WTC11 (cell line): ENCODE results near the gene SLAMF1. TPM values are rescaled to one million over a fixed set of nuclear protein-coding genes. Genes with fewer than 3 reads are reported as not detected.
"Not testable (repeated sequence)": the region's sequence is repeated elsewhere in the genome, so short reads cannot be mapped to it uniquely, and the experiment has no call there.

Experiments
- ATAC-seq: fragments of 200-7000 bp; cut with Tn5 transposase; 2 replicates; pipeline ENCODE4 v1.10.0; 2021; ENCODE audit warnings: mild to moderate bottlenecking, moderate library complexity
- CTCF ChIA-PET: fragments of 300-600 bp; sonication (Branson Sonifier 250); formaldehyde crosslinking; loops from one replicate; lab custom pipeline; 2021; ENCODE audit warnings: antibody characterized with exemption; lab: Charles Lee
- POLR2A ChIA-PET: fragments of 350-600 bp; sonication (Branson Sonifier 250); formaldehyde crosslinking; loops from one replicate; lab custom pipeline; 2021; ENCODE audit warnings: antibody characterized with exemption; lab: Charles Lee
- DNase-seq: peaks from one replicate; pipeline ENCODE4 v3.0.0; 2021; ENCODE audit warnings: low spot score
- H3K27ac Mint-ChIP-seq: 2 replicates; pipeline ENCODE4 v1.8.0; 2021; ENCODE audit warnings: mixed read lengths
- H3K27me3 Mint-ChIP-seq: 2 replicates; pipeline ENCODE4 v1.8.0; 2021; ENCODE audit warnings: low read depth, mild to moderate bottlenecking, moderate library complexity, mixed read lengths
- H3K36me3 Mint-ChIP-seq: 2 replicates; pipeline ENCODE4 v1.8.0; 2021; ENCODE audit warnings: mixed read lengths
- H3K4me1 Mint-ChIP-seq: 2 replicates; pipeline ENCODE4 v1.8.0; 2022; ENCODE audit warnings: mixed read lengths
- H3K4me3 Mint-ChIP-seq: 2 replicates; pipeline ENCODE4 v1.8.0; 2021; ENCODE audit warnings: mild to moderate bottlenecking, moderate library complexity, mixed read lengths
- H3K9me3 Mint-ChIP-seq: 2 replicates; pipeline ENCODE4 v1.8.0; 2021; ENCODE audit warnings: mixed read lengths
- ATF1 ChIP-seq: sonication (generic); formaldehyde crosslinking; IDR thresholded peaks from 2 replicates; pipeline ENCODE4 v1.8.1; 2023; ENCODE audit warnings: mild to moderate bottlenecking, moderate library complexity, missing genetic modification reagents
- EMX1 ChIP-seq: fragments of 250-450 bp; sonication (Bioruptor Pico); IDR thresholded peaks from 2 replicates; pipeline ENCODE4 v1.8.0; 2021; ENCODE audit warnings: mild to moderate bottlenecking
- ETV6 ChIP-seq: sonication (generic); formaldehyde crosslinking; IDR thresholded peaks from 2 replicates; pipeline ENCODE4 v1.8.1; 2022; ENCODE audit warnings: mild to moderate bottlenecking, missing genetic modification reagents
- IRF2 ChIP-seq: sonication (generic); formaldehyde crosslinking; IDR thresholded peaks from 2 replicates; pipeline ENCODE4 v1.8.0; 2022; ENCODE audit warnings: low read depth, missing genetic modification reagents, borderline replicate concordance
- JAZF1 ChIP-seq: fragments of 250-450 bp; sonication (Bioruptor Pico); IDR thresholded peaks from 2 replicates; pipeline ENCODE4 v1.9.0; 2021; ENCODE audit warnings: moderate library complexity, mild to moderate bottlenecking, inconsistent platforms
- KAT7 ChIP-seq: sonication (generic); formaldehyde crosslinking; IDR thresholded peaks from 2 replicates; pipeline ENCODE4 v1.8.1; 2023; ENCODE audit warnings: missing genetic modification reagents, mild to moderate bottlenecking, borderline replicate concordance
- MYBL2 ChIP-seq: sonication (generic); formaldehyde crosslinking; IDR thresholded peaks from 2 replicates; pipeline ENCODE4 v1.8.1; 2023; ENCODE audit warnings: mild to moderate bottlenecking, moderate library complexity, missing genetic modification reagents
- NFYB ChIP-seq: sonication (generic); formaldehyde crosslinking; conservative IDR thresholded peaks from 2 replicates; pipeline ENCODE4 v1.8.0; 2022; ENCODE audit warnings: low read depth, missing genetic modification reagents
- NR3C1 ChIP-seq: sonication (generic); formaldehyde crosslinking; conservative IDR thresholded peaks from 2 replicates; pipeline ENCODE4 v1.8.1; 2023; ENCODE audit warnings: low read depth, mild to moderate bottlenecking, missing genetic modification reagents
- TEAD1 ChIP-seq: sonication (generic); formaldehyde crosslinking; IDR thresholded peaks from 2 replicates; pipeline ENCODE4 v1.8.0; 2022; ENCODE audit warnings: mild to moderate bottlenecking, missing genetic modification reagents
- ZBTB21 ChIP-seq: sonication (generic); formaldehyde crosslinking; IDR thresholded peaks from 2 replicates; pipeline ENCODE4 v1.8.1; 2023; ENCODE audit warnings: mild to moderate bottlenecking, missing genetic modification reagents, borderline replicate concordance
- ZNF416 ChIP-seq: fragments of 250-450 bp; sonication (Bioruptor Pico); IDR thresholded peaks from 2 replicates; pipeline ENCODE4 v1.9.0; 2021; ENCODE audit warnings: mild to moderate bottlenecking, inconsistent platforms
- ZNF423 ChIP-seq: fragments of 250-450 bp; sonication (Bioruptor Pico); IDR thresholded peaks from 2 replicates; pipeline ENCODE4 v2.1.2; 2022; ENCODE audit warnings: mild to moderate bottlenecking, moderate library complexity
- total RNA-seq: library from RNA; stranded (reverse); gene quantifications from 3 replicates; pipeline ENCODE4 v1.2.3, GENCODE V29; 2021
- TF ChIP-seq, protein P1 (sequence below): fragments of 250-450 bp; sonication (Bioruptor Pico); conservative IDR thresholded peaks from 2 replicates; pipeline ENCODE4 v1.9.0; 2021; ENCODE audit warnings: mild to moderate bottlenecking
- TF ChIP-seq, protein P2 (sequence below): sonication (generic); formaldehyde crosslinking; IDR thresholded peaks from 2 replicates; pipeline ENCODE4 v1.8.0; 2022; ENCODE audit warnings: missing genetic modification reagents
- TF ChIP-seq, protein P3 (sequence below): sonication (generic); formaldehyde crosslinking; IDR thresholded peaks from 2 replicates; pipeline ENCODE4 v1.8.1; 2022; ENCODE audit warnings: low read depth, missing genetic modification reagents, borderline replicate concordance
- TF ChIP-seq, protein P4 (sequence below): sonication (generic); formaldehyde crosslinking; IDR thresholded peaks from 2 replicates; pipeline ENCODE4 v1.8.0; 2023; ENCODE audit warnings: mild to moderate bottlenecking, missing genetic modification reagents
- TF ChIP-seq, protein P5 (sequence below): sonication (generic); formaldehyde crosslinking; IDR thresholded peaks from 2 replicates; pipeline ENCODE4 v1.8.0; 2022; ENCODE audit warnings: mild to moderate bottlenecking, missing genetic modification reagents

The SLAMF1 gene
- total RNA-seq, 1 experiment from 2014 or later = 0.15 TPM

DNA sequence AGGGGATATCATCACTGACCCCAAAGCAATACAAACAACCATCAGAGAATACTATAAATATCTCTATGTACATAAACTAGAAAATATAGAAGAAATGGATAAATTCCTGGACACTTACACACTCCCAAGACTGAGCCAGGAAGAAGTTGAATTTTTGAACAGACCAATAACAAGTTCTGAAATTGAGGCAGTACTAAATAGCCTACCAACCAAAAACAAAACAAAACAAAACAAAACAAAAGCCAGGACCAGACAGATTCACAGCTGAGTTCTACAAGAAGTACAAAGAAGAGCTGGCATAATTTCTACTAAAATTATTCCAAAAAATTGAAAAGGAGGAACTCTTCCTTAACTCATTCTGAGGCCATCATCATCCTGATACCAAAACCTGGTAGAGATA lies 86.0 kb downstream of the SLAMF1 start (continued):
- TF ChIP-seq, protein P1, sequence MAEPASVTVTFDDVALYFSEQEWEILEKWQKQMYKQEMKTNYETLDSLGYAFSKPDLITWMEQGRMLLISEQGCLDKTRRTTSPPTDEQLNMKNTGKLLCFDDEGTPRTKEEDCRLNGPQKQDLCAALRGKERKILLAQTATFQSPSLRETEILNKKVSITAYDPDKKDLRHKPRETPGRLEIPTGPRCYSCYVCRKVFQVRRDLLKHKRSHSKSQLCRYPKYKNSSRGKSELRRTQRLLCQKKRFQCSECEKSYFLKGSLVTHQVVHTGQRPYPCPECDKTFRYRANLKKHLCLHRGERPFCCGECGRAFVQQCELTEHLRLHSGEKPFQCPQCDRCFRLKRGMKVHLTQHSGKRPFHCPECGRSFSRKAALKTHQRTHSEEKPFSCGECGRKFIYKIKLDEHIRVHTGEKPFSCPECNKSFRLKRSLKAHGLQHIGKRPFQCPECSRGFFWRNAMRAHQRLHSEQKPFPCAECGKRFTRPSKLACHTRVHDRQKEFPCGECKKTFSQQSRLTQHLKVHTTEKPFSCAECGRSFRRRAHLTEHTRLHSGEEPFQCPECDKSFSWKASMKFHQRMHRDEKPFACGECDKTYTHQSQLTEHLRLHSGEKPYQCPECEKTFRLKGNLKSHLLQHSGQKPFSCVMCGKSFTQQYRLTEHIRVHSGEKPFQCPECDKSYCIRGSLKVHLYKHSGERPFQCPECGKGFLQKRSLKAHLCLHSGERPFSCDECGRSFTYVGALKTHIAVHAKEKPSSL = no peak

DNA sequence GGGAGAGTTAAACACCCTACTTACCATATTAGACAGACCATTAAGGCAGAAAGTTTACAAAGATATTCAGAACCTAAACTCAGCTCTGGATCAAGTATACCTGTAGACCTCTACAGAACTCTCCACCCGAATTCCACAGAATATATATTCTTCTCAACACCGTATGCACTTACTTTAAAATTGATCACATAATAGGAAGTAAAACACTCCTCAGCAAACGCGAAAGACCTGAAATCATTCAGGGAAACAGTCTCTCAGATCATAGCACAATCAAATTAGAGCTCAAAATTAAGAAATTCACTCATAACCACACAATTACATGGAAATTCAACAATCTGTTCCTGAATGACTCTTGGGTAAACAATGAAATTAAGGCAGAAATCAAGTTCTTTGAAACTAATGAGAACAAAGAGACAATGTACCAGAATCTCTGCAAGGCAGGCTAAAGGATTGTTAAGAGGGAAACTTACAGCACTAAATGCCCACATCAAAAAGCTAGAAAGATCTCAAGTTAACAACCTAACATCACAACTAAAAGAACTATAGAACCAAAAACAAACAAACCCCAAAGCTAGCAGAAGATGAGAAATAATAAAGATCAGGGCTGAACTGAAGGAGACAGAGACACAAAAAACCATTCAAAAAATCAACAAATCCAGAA lies 86.7 kb downstream of the SLAMF1 start:
- DNase-seq (no peak), ATAC-seq (no peak)
- POLR2A ChIA-PET = no interaction called here
- peaks cover 12% of the 10 kb centered on the region for H3K36me3 Mint-ChIP-seq
- no peak for TF ChIP-seq ATF1 (CRISPR knock-in tag)
- TF ChIP-seq, protein P2, sequence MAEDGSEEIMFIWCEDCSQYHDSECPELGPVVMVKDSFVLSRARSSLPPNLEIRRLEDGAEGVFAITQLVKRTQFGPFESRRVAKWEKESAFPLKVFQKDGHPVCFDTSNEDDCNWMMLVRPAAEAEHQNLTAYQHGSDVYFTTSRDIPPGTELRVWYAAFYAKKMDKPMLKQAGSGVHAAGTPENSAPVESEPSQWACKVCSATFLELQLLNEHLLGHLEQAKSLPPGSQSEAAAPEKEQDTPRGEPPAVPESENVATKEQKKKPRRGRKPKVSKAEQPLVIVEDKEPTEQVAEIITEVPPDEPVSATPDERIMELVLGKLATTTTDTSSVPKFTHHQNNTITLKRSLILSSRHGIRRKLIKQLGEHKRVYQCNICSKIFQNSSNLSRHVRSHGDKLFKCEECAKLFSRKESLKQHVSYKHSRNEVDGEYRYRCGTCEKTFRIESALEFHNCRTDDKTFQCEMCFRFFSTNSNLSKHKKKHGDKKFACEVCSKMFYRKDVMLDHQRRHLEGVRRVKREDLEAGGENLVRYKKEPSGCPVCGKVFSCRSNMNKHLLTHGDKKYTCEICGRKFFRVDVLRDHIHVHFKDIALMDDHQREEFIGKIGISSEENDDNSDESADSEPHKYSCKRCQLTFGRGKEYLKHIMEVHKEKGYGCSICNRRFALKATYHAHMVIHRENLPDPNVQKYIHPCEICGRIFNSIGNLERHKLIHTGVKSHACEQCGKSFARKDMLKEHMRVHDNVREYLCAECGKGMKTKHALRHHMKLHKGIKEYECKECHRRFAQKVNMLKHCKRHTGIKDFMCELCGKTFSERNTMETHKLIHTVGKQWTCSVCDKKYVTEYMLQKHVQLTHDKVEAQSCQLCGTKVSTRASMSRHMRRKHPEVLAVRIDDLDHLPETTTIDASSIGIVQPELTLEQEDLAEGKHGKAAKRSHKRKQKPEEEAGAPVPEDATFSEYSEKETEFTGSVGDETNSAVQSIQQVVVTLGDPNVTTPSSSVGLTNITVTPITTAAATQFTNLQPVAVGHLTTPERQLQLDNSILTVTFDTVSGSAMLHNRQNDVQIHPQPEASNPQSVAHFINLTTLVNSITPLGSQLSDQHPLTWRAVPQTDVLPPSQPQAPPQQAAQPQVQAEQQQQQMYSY (CRISPR knock-in tag) = no peak
- no peak for TF ChIP-seq NFYB (CRISPR knock-in tag)
- no peak for TF ChIP-seq MYBL2
- TF ChIP-seq ZBTB21 (CRISPR knock-in tag) = no peak
- TF ChIP-seq, protein P3, sequence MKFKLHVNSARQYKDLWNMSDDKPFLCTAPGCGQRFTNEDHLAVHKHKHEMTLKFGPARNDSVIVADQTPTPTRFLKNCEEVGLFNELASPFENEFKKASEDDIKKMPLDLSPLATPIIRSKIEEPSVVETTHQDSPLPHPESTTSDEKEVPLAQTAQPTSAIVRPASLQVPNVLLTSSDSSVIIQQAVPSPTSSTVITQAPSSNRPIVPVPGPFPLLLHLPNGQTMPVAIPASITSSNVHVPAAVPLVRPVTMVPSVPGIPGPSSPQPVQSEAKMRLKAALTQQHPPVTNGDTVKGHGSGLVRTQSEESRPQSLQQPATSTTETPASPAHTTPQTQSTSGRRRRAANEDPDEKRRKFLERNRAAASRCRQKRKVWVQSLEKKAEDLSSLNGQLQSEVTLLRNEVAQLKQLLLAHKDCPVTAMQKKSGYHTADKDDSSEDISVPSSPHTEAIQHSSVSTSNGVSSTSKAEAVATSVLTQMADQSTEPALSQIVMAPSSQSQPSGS (CRISPR knock-in tag) = no peak
- no peak for TF ChIP-seq ZNF416 (CRISPR knock-in tag)
- TF ChIP-seq JAZF1 (CRISPR knock-in tag) = no peak
- no peak for TF ChIP-seq TEAD1 (CRISPR knock-in tag)
- no peak for TF ChIP-seq ZNF423 (CRISPR knock-in tag)
- TF ChIP-seq, all 79 proteins: peak for 0
- H3K27ac Mint-ChIP-seq = no peak overlapping the region
- no peaks in the 10 kb centered on the region for H3K4me1 Mint-ChIP-seq
- CTCF ChIA-PET = no interaction called here
- H3K4me3 Mint-ChIP-seq = no peak overlapping the region
- H3K9me3 Mint-ChIP-seq = peaks cover 24% of the 10 kb centered on the region
- H3K27me3 Mint-ChIP-seq = peaks cover 3% of the 10 kb centered on the region; the same call in 1 of the 2 replicates

DNA sequence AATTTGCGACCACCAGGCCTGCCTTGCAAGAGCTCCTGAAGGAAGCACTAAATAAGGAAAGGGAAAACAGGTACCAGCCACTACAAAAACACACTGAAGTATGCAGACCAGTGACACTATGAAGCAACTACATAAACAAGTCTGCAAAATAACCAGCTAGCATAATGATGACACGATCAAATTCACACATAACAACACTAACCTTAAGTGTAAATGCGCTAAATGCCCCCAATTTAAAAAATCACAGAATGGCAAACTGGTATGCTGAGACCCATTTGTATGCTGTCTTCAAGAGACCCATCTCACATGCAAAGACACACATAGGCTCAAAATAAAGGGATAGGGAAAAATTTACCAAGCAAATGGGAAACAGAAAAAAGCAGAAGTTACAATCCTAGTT lies 87.4 kb downstream of the SLAMF1 start:
- POLR2A ChIA-PET, H3K27me3 Mint-ChIP-seq, DNase-seq, ATAC-seq, H3K27ac Mint-ChIP-seq, H3K4me1 Mint-ChIP-seq, H3K4me3 Mint-ChIP-seq: not testable (repeated sequence)
- peaks cover 24% of the 10 kb centered on the region for H3K9me3 Mint-ChIP-seq
- peaks cover 12% of the 10 kb centered on the region for H3K36me3 Mint-ChIP-seq
- CTCF ChIA-PET = interaction anchor here (0.6 kb wide), 1 partner anchor 262 kb away, joined by 3 read pairs; no protein-coding TSS in a partner anchor

DNA sequence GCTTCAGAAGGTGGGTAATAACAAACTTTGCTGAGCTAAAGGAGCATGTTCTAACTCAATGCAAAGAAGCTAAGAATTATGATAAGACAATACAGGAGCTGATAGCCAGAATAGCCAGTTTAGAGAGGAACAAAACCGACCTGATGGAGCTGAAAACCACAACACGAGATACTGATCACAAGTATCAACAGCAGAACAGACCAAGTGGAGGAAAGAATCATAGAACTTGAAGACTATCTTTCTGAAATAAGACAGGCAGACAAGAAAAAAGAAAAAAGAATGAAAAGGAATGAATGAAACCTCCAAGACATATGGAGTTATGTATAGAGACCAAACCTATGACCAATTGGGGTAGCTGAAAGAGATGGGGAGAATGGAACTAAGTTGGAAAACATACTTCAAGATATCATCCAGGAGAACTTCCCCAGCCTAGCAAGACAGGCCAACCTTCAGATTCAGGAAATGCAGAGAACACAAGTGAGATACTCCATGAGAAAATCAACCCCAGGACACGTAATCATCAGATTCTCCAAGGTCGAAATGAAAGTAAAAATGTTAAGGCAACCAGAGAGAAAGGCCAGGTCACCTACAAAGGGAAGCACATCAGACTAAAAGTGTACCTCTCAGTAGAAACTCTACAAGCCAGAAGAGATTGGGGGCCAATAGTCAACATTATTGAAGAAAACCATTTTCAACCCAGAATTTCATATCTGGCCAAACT lies 88.0 kb downstream of the SLAMF1 start:
- Mint-ChIP-seq H3K36me3 (peaks cover 12% of the 10 kb centered on the region), H3K27ac (no peak overlapping the region), H3K27me3 (peaks cover 3% of the 10 kb centered on the region; the same call in 1 of the 2 replicates), H3K9me3 (peaks cover 24% of the 10 kb centered on the region), H3K4me3 (no peak overlapping the region), H3K4me1 (no peaks in the 10 kb centered on the region)
- ATAC-seq = no peak
- ChIA-PET CTCF (interaction anchor here (0.6 kb wide), 1 partner anchor 263 kb away, joined by 3 read pairs; no protein-coding TSS in a partner anchor), POLR2A (no interaction called here)
- DNase-seq = no peak
- TF ChIP-seq KAT7 = no peak
- no peak for TF ChIP-seq ATF1 (CRISPR knock-in tag)
- TF ChIP-seq EMX1 (CRISPR knock-in tag) = no peak
- TF ChIP-seq NR3C1 (CRISPR knock-in tag) = no peak
- TF ChIP-seq, protein P4, sequence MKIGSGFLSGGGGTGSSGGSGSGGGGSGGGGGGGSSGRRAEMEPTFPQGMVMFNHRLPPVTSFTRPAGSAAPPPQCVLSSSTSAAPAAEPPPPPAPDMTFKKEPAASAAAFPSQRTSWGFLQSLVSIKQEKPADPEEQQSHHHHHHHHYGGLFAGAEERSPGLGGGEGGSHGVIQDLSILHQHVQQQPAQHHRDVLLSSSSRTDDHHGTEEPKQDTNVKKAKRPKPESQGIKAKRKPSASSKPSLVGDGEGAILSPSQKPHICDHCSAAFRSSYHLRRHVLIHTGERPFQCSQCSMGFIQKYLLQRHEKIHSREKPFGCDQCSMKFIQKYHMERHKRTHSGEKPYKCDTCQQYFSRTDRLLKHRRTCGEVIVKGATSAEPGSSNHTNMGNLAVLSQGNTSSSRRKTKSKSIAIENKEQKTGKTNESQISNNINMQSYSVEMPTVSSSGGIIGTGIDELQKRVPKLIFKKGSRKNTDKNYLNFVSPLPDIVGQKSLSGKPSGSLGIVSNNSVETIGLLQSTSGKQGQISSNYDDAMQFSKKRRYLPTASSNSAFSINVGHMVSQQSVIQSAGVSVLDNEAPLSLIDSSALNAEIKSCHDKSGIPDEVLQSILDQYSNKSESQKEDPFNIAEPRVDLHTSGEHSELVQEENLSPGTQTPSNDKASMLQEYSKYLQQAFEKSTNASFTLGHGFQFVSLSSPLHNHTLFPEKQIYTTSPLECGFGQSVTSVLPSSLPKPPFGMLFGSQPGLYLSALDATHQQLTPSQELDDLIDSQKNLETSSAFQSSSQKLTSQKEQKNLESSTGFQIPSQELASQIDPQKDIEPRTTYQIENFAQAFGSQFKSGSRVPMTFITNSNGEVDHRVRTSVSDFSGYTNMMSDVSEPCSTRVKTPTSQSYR (CRISPR knock-in tag) = no peak
- no peak for TF ChIP-seq ETV6 (CRISPR knock-in tag)
- TF ChIP-seq, protein P5, sequence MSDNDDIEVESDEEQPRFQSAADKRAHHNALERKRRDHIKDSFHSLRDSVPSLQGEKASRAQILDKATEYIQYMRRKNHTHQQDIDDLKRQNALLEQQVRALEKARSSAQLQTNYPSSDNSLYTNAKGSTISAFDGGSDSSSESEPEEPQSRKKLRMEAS (CRISPR knock-in tag) = no peak
- TF ChIP-seq IRF2 (CRISPR knock-in tag) = no peak
